Measurements from ENCODE around the gene EML2.
"Not testable (repeated sequence)": the region's sequence is repeated elsewhere in the genome, so short reads cannot be mapped to it uniquely, and the experiment has no call there.

The EML2 gene, protein sequence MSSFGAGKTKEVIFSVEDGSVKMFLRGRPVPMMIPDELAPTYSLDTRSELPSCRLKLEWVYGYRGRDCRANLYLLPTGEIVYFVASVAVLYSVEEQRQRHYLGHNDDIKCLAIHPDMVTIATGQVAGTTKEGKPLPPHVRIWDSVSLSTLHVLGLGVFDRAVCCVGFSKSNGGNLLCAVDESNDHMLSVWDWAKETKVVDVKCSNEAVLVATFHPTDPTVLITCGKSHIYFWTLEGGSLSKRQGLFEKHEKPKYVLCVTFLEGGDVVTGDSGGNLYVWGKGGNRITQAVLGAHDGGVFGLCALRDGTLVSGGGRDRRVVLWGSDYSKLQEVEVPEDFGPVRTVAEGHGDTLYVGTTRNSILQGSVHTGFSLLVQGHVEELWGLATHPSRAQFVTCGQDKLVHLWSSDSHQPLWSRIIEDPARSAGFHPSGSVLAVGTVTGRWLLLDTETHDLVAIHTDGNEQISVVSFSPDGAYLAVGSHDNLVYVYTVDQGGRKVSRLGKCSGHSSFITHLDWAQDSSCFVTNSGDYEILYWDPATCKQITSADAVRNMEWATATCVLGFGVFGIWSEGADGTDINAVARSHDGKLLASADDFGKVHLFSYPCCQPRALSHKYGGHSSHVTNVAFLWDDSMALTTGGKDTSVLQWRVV

DNA sequence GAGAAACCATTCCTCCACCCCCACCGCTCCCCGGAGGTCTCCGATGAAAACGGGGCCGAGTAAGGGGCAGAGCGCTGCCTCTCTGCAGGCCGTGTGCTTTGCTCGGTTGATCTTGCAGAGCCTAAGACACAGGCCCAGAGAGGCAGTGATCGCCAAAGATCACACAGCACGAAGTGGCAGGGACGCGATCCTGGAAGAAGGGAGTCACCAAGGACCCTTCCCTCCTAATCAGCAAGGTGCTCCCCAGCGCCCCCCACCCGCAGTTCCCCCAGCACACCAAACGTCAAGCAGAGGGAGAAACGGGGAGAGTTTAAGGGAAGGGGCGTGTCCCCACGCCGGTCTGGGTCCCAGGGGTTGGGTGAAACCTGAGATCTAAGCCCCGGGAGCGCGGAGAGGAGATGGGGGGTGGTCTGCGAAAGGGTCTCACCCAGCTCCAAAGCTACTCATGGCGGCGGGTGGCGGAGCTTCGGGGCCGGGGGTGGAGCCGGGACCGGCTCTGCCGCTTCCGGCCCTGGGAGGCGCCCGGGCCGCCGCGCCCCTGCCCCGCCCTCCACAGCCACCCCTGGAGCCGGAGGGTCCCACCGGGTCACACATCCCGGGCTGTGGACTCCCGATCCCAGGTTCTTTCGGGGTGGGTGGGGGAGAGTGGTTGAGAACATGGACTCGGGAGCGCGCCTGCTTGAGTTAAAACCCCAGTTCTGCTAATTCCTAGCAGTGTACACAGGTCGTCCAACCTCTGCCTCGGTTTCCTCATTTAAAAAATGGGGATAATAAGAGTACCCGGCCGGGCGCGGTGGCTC is at the start of gene EML2:
TSS of gene EML2 (minus strand) at position 468 of the 800 bp plus-strand sequence. CDS start at position 447, 21 bp downstream.
- POLR2A ChIA-PET, result interaction anchor here (0.8 kb wide), 1 partner anchor 25 kb away, joined by 4 read pairs; no protein-coding TSS in a partner anchor
- TF ChIP-seq, protein P1, sequence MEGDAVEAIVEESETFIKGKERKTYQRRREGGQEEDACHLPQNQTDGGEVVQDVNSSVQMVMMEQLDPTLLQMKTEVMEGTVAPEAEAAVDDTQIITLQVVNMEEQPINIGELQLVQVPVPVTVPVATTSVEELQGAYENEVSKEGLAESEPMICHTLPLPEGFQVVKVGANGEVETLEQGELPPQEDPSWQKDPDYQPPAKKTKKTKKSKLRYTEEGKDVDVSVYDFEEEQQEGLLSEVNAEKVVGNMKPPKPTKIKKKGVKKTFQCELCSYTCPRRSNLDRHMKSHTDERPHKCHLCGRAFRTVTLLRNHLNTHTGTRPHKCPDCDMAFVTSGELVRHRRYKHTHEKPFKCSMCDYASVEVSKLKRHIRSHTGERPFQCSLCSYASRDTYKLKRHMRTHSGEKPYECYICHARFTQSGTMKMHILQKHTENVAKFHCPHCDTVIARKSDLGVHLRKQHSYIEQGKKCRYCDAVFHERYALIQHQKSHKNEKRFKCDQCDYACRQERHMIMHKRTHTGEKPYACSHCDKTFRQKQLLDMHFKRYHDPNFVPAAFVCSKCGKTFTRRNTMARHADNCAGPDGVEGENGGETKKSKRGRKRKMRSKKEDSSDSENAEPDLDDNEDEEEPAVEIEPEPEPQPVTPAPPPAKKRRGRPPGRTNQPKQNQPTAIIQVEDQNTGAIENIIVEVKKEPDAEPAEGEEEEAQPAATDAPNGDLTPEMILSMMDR (IDR thresholded peaks at IDR 0.05; ENCODE audit: insufficient read depth, low read length, missing control alignments), result peak; percentile 42
- peak within 1 kb of the TSS; percentile 72 for H3K4me3 ChIP-seq (ENCODE audit: low read depth, low read length)
- CTCF ChIA-PET, result interaction anchor here (0.5 to 6.7 kb wide), 13 partner anchors 23 to 903 kb away, joined by 3 to 86 read pairs (median 6); partner anchors contain the start of gene QPCTL
- no peak for DNase-seq (ENCODE audit: low read depth, low spot score)

DNA sequence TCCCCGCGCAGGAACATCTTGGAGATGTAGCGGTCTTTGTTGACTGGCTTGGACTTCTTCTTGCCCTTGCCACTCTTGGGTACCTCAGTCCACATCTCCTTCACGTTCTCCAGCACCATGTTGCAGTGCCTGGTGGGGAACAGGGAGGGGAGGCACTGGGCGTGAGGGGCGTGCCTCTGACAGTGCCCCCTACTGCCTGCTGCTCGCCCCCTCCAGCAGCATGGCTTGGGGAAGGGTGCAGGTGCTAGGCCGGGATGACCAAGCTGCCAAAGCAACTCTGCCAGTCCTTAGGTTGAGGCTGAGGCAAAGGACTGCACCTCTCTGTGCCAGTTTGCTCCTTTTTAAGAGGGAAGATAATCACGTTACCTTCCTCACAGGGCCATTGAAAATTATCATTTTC is 48.4 kb upstream of the EML2 start:
- POLR2A ChIA-PET, result no interaction called here
- TF ChIP-seq, protein P1 (IDR thresholded peaks at IDR 0.05; ENCODE audit: insufficient read depth, low read length, missing control alignments), result no peak
- H3K4me3 ChIP-seq (ENCODE audit: low read depth, low read length), result no peak overlapping the region
- CTCF ChIA-PET, result interaction anchor here (0.6 to 9.5 kb wide), 4 partner anchors 7 to 129 kb away, joined by 3 to 122 read pairs (median 4); no protein-coding TSS in a partner anchor
- no peak for DNase-seq (ENCODE audit: low read depth, low spot score)

DNA sequence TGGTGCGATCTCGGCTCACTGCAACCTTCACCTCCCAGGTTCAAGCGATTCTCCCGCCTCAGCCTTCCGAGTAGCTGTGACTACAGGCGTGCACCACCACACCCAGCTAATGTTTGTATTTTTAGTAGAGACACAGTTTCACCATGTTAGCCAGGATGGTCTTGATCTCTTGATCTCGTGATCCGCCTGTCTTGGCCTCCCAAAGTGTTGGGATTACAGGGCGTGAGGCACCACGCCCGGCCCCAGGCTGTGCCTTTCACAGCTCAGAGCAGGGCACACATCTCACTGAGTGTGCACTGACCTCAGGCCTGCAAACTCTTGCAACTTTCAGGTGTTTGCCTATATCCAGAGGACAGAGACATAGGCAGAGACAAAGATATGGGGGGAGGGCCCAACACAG is 45.8 kb upstream of the EML2 start:
- CTCF ChIA-PET, result interaction anchor here (1.2 to 9.8 kb wide), 4 partner anchors 7 to 158 kb away, joined by 3 to 122 read pairs (median 4); partner anchors contain the start of genes QPCTL and SNRPD2
- DNase-seq (ENCODE audit: low read depth, low spot score); POLR2A ChIA-PET; H3K4me3 ChIP-seq (ENCODE audit: low read depth, low read length): not testable (repeated sequence)

DNA sequence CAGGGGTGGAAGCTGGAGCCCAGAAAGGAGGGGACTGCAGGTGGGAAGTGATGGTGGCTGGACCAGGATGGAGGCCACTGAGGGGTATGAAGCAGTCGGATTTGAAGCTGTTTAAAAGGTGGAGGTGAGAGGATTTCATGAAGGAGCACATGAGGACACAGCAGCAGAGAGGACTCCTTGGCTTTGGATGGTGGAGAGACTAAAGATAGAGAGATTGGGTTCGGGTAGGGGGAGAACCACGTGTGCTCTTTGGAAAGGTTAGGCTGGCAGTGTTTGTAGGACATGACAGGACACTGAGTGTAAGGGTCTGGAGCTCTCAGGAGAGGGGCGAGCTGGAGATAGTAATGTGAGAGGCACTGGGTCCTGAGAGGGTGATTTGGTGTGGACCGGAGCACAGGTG is 43.7 kb upstream of the EML2 start:
- TF ChIP-seq, protein P1 (IDR thresholded peaks at IDR 0.05; ENCODE audit: insufficient read depth, low read length, missing control alignments), result no peak
- no peak for DNase-seq (ENCODE audit: low read depth, low spot score)
- ChIA-PET POLR2A (no interaction called here), CTCF (interaction anchor here (0.7 to 9.8 kb wide), 11 partner anchors 9 to 197 kb away, joined by 3 to 122 read pairs (median 3); partner anchors contain the start of genes GIPR, QPCTL and SNRPD2)
- no peak overlapping the region for H3K4me3 ChIP-seq (ENCODE audit: low read depth, low read length)

DNA sequence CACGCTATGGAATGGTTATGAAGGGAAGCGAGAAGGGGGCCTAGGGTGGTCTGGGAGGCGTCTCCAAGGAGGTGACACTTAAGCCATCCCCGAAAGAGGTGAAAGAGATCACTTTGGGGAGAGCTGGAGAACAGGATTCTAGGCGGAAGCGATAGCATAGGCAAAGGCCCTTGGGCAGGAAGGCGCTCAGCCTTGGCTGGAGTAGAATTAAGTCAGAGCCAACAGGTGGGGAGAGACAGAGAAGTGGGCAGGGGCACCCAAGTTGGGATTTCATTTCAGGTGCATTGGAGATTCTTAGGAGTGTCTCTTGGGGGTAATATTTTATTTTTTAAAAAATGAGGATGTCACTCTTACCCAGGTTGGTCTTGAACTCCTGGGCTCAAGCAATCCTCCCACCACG is 42.9 kb upstream of the EML2 start:
- CTCF ChIA-PET, result interaction anchor here (1.0 to 9.8 kb wide), 18 partner anchors 10 to 243 kb away, joined by 3 to 122 read pairs (median 4); partner anchors contain the start of genes GIPR, QPCTL and SNRPD2

More for the DNA sequence above, 42.9 kb upstream of the EML2 start:
- POLR2A ChIA-PET, result no interaction called here
- no peak for DNase-seq (ENCODE audit: low read depth, low spot score)
- H3K4me3 ChIP-seq (ENCODE audit: low read depth, low read length), result no peak overlapping the region
- TF ChIP-seq, protein P1 (IDR thresholded peaks at IDR 0.05; ENCODE audit: insufficient read depth, low read length, missing control alignments), result no peak

All from AG04449 (cell line).